Erythroblast (primary cell): ENCODE measurements around the gene RPL22L1.
"Not testable (repeated sequence)": the region's sequence is repeated elsewhere in the genome, so short reads cannot be mapped to it uniquely, and the experiment has no call there.

Source experiments
- GATA1 ChIP-seq: IDR thresholded peaks from 2 replicates; pipeline ENCODE4 v1.6.1; 2011; ENCODE audit warnings: low read depth, mild to moderate bottlenecking, control low read depth, low read length, moderate library complexity
- POLR2A ChIP-seq: IDR thresholded peaks from 2 replicates; pipeline ENCODE4 v1.6.1; 2011; ENCODE audit warnings: mild to moderate bottlenecking, low read length

GRCh38 chr3:170884109-170884930, 14.3 kb upstream of the RPL22L1 start:
- TF ChIP-seq POLR2A, GATA1: not testable (repeated sequence)
